Activated CD8-positive, alpha-beta T cell treated with anti-CD3 and anti-CD28 coated beads for 36 hours (primary cell): ENCODE data around the gene ZGLP1. TPM values are rescaled to one million over a fixed set of nuclear protein-coding genes. Genes with fewer than 3 reads are reported as not detected.

ENCODE experiments used
- ATAC-seq: fragments of 200-7000 bp; cut with Tn5 transposase; one replicate; pipeline ENCODE4 v1.10.0; 2021; ENCODE audit warnings: mild to moderate bottlenecking, moderate library complexity
- CTCF ChIA-PET: fragments of 350-600 bp; sonication (Branson Sonifier 250); formaldehyde crosslinking; loops from one replicate; lab custom pipeline; 2021; ENCODE audit warnings: antibody characterized with exemption; lab: Charles Lee
- POLR2A ChIA-PET: fragments of 350-600 bp; sonication (Branson Sonifier 250); formaldehyde crosslinking; loops from one replicate; lab custom pipeline; 2021; ENCODE audit warnings: antibody characterized with exemption; lab: Charles Lee
- DNase-seq: peaks from one replicate; pipeline ENCODE4 v3.0.0-alpha.2; 2020
- H3K27ac Mint-ChIP-seq: one replicate; pipeline ENCODE4 v1.8.0; 2021; ENCODE audit warnings: mild to moderate bottlenecking, mixed read lengths
- H3K27me3 Mint-ChIP-seq: one replicate; pipeline ENCODE4 v1.8.0; 2021; ENCODE audit warnings: mixed read lengths
- H3K36me3 Mint-ChIP-seq: one replicate; pipeline ENCODE4 v1.8.0; 2021; ENCODE audit warnings: low read depth, mixed read lengths
- H3K4me1 Mint-ChIP-seq: one replicate; pipeline ENCODE4 v1.8.0; 2021; ENCODE audit warnings: low read depth, mixed read lengths
- H3K4me3 Mint-ChIP-seq: one replicate; pipeline ENCODE4 v1.8.0; 2021; ENCODE audit warnings: mild to moderate bottlenecking, moderate library complexity, mixed read lengths
- H3K9me3 Mint-ChIP-seq: one replicate; pipeline ENCODE4 v1.8.0; 2021; ENCODE audit warnings: mixed read lengths
- CTCF ChIP-seq: fragments of 200-600 bp; IDR thresholded peaks from one replicate; pipeline ENCODE4 v1.8.0; 2022; ENCODE audit warnings: antibody characterized with exemption, mild to moderate bottlenecking
- intact Hi-C: fragments of 100-400 bp; cut with micrococcal nuclease; formaldehyde crosslinking; loops from one replicate; pipeline ENCODE4 v1.10.0; 2022
- total RNA-seq, 2 experiments: library from RNA; stranded (reverse); gene quantifications; one replicate each; pipeline ENCODE4 v1.2.3, GENCODE V29; 2021

The ZGLP1 gene
- total RNA-seq, 2 experiments from 2014 or later = 3.2 to 3.7 TPM

GRCh38 chr19:10318807-10319682 is 9.4 kb upstream of the ZGLP1 start:
- TF ChIP-seq CTCF = no peak
- ATAC-seq (no peak), DNase-seq (no peak)
- no peaks in the 10 kb centered on the region for H3K27me3 Mint-ChIP-seq
- ChIA-PET POLR2A (interaction anchor here (0.7 to 5.8 kb wide), 5 partner anchors 8 to 27 kb away, joined by 3 to 25 read pairs (median 4); partner anchors contain the start of gene RAVER1), CTCF (no interaction called here)
- intact Hi-C loops = no loop called here
- H3K27ac Mint-ChIP-seq = no peak overlapping the region
- peaks cover 38% of the 10 kb centered on the region for H3K36me3 Mint-ChIP-seq
- no peaks in the 10 kb centered on the region for H3K9me3 Mint-ChIP-seq
- peaks cover 16% of the 10 kb centered on the region for H3K4me1 Mint-ChIP-seq
- H3K4me3 Mint-ChIP-seq = no peak overlapping the region

GRCh38 chr19:10317857-10318462 is 8.3 kb upstream of the ZGLP1 start:
- ChIA-PET CTCF (no interaction called here), POLR2A (interaction anchor here (0.7 to 5.8 kb wide), 5 partner anchors 11 to 29 kb away, joined by 3 to 25 read pairs (median 6); partner anchors contain the start of gene RAVER1)
- no peak for TF ChIP-seq CTCF
- no peaks in the 10 kb centered on the region for H3K9me3 Mint-ChIP-seq
- ATAC-seq (no peak), DNase-seq (no peak)
- H3K36me3 Mint-ChIP-seq = peaks cover 34% of the 10 kb centered on the region
- H3K27ac Mint-ChIP-seq = no peak overlapping the region
- peaks cover 16% of the 10 kb centered on the region for H3K4me1 Mint-ChIP-seq
- H3K4me3 Mint-ChIP-seq = no peak overlapping the region
- H3K27me3 Mint-ChIP-seq = no peaks in the 10 kb centered on the region
- intact Hi-C loops = no loop called here

- intact Hi-C loops = no loop called here
- no peaks in the 10 kb centered on the region for H3K27me3 Mint-ChIP-seq
- ATAC-seq (no peak), DNase-seq (no peak)
- H3K4me3 Mint-ChIP-seq = no peak overlapping the region
- CTCF ChIA-PET = no interaction called here
- H3K36me3 Mint-ChIP-seq = peaks cover 32% of the 10 kb centered on the region
- peaks cover 16% of the 10 kb centered on the region for H3K4me1 Mint-ChIP-seq
- H3K27ac Mint-ChIP-seq = peak overlapping the region; percentile 49
- POLR2A ChIA-PET = interaction anchor here (0.8 to 5.8 kb wide), 4 partner anchors 13 to 28 kb away, joined by 7 to 25 read pairs (median 9); partner anchors contain the start of genes ICAM5 and RAVER1
- TF ChIP-seq CTCF = no peak
- H3K9me3 Mint-ChIP-seq = no peaks in the 10 kb centered on the region
These were observed 7.6 kb upstream of the ZGLP1 start for GRCh38 chr19:10317045-10317856.

- no peaks in the 10 kb centered on the region for H3K27me3 Mint-ChIP-seq
- intact Hi-C loops = no loop called here
- ChIA-PET POLR2A (interaction anchor here (0.5 to 5.8 kb wide), 5 partner anchors 8 to 27 kb away, joined by 3 to 25 read pairs (median 8); partner anchors contain the start of genes ICAM5 and RAVER1), CTCF (no interaction called here)
- H3K4me1 Mint-ChIP-seq = peaks cover 16% of the 10 kb centered on the region
- ATAC-seq (peak; percentile 10), DNase-seq (no peak)
- H3K9me3 Mint-ChIP-seq = no peaks in the 10 kb centered on the region
- TF ChIP-seq CTCF = no peak
- peak overlapping the region; percentile 77 for H3K27ac Mint-ChIP-seq
- H3K4me3 Mint-ChIP-seq = peak overlapping the region; percentile 93
- H3K36me3 Mint-ChIP-seq = peaks cover 28% of the 10 kb centered on the region
These were observed 6.8 kb upstream of the ZGLP1 start for GRCh38 chr19:10316229-10317044.
